SH-SY5Y (cell line): ENCODE data around the gene REELD1.

Source experiments
- GATA2 ChIP-seq: IDR thresholded peaks from 2 replicates; pipeline ENCODE4 v1.6.1; 2011; ENCODE audit warnings: mild to moderate bottlenecking, low read depth, low read length
- GATA3 ChIP-seq: IDR thresholded peaks from 2 replicates; pipeline ENCODE4 v1.6.1; 2011; ENCODE audit warnings: low read depth, mild to moderate bottlenecking, low read length, moderate library complexity

REELD1 gene

GRCh38 chr4:146214238-146214637, at the start of gene REELD1:
Gene REELD1, plus strand, starts transcription at chr4:146214538. Its CDS starts 2,415 bp downstream, at chr4:146216953.
- TF ChIP-seq GATA2 (no peak), GATA3 (no peak)

- TF ChIP-seq GATA3 (no peak), GATA2 (no peak)
Measured at GRCh38 chr4:146165221-146165620, 49.1 kb upstream of the REELD1 start.

GRCh38 chr4:146165840-146166239, 48.5 kb upstream of the REELD1 start:
- TF ChIP-seq GATA2 (no peak), GATA3 (no peak)

- no peak for TF ChIP-seq GATA2
- TF ChIP-seq GATA3 = no peak
Measured at GRCh38 chr4:146170149-146170548, 44.2 kb upstream of the REELD1 start.

- TF ChIP-seq GATA3 (no peak), GATA2 (no peak)
Measured at GRCh38 chr4:146175541-146176453, 38.5 kb upstream of the REELD1 start, which contains the start of gene LSM6. Gene LSM6, plus strand, starts transcription at chr4:146175718. Its CDS starts 7,204 bp downstream, at chr4:146182922.

GRCh38 chr4:146176891-146177290, 37.4 kb upstream of the REELD1 start:
- TF ChIP-seq GATA3 (no peak), GATA2 (no peak)

- no peak for TF ChIP-seq GATA2
- TF ChIP-seq GATA3 = no peak
Measured at GRCh38 chr4:146178126-146178525, 36.2 kb upstream of the REELD1 start.

- TF ChIP-seq GATA2 = no peak
- TF ChIP-seq GATA3 = no peak
Measured at GRCh38 chr4:146179784-146180370, 34.5 kb upstream of the REELD1 start.

- no peak for TF ChIP-seq GATA3
- no peak for TF ChIP-seq GATA2
Measured at GRCh38 chr4:146182443-146182842, 31.9 kb upstream of the REELD1 start.

- TF ChIP-seq GATA3 = no peak
- TF ChIP-seq GATA2 = no peak
Measured at GRCh38 chr4:146183209-146183608, 31.1 kb upstream of the REELD1 start.

GRCh38 chr4:146186041-146186440, 28.3 kb upstream of the REELD1 start:
- TF ChIP-seq GATA2 (no peak), GATA3 (no peak)

GRCh38 chr4:146186596-146186995, 27.7 kb upstream of the REELD1 start:
- TF ChIP-seq GATA3 = no peak
- no peak for TF ChIP-seq GATA2

- TF ChIP-seq GATA3 = no peak
- no peak for TF ChIP-seq GATA2
Measured at GRCh38 chr4:146190456-146190855, 23.9 kb upstream of the REELD1 start.

GRCh38 chr4:146191766-146192458, 22.4 kb upstream of the REELD1 start:
- no peak for TF ChIP-seq GATA2
- TF ChIP-seq GATA3 = no peak
